Kasumi-1 (cell line): ENCODE data around the gene RBM12.

Experiments used
- DNase-seq, 2 experiments: peaks; one replicate each; lab custom pipeline; 2025; lab: John Stamatoyannopoulos, UW

RBM12 gene

GRCh38 chr20:35653893-35654292, 10.8 kb downstream of the RBM12 start:
- DNase-seq = no peak

GRCh38 chr20:35653430-35653734, 11.3 kb downstream of the RBM12 start:
- no peak for DNase-seq

- no peak for DNase-seq
These were observed 11.9 kb downstream of the RBM12 start for GRCh38 chr20:35652641-35653429.

- DNase-seq = no peak
These were observed 12.7 kb downstream of the RBM12 start for GRCh38 chr20:35651958-35652357.

- DNase-seq = no peak
These were observed 14.1 kb downstream of the RBM12 start for GRCh38 chr20:35650632-35651031.

- no peak for DNase-seq
These were observed 15.9 kb downstream of the RBM12 start for GRCh38 chr20:35648836-35649235.

- DNase-seq = no peak
These were observed 19.9 kb downstream of the RBM12 start for GRCh38 chr20:35644806-35645205.

GRCh38 chr20:35643045-35643444, 21.7 kb downstream of the RBM12 start:
- DNase-seq = no peak

- DNase-seq = peak in 1 of 2 experiments; percentile 15
These were observed 23.0 kb downstream of the RBM12 start for GRCh38 chr20:35641743-35642142.

GRCh38 chr20:35640724-35641123, 24.0 kb downstream of the RBM12 start:
- no peak for DNase-seq

GRCh38 chr20:35638751-35639150, 25.9 kb downstream of the RBM12 start:
- DNase-seq = no peak

GRCh38 chr20:35637276-35637675, 27.4 kb downstream of the RBM12 start:
- DNase-seq = no peak

GRCh38 chr20:35636095-35636494, 28.6 kb downstream of the RBM12 start:
- DNase-seq = no peak

GRCh38 chr20:35635652-35636051, 29.0 kb downstream of the RBM12 start:
- DNase-seq = no peak

- DNase-seq = no peak
These were observed 32.1 kb downstream of the RBM12 start for GRCh38 chr20:35632539-35633115.

- DNase-seq = no peak
These were observed 34.1 kb downstream of the RBM12 start for GRCh38 chr20:35630636-35631035.

- DNase-seq = no peak
These were observed 35.1 kb downstream of the RBM12 start for GRCh38 chr20:35629427-35630145.

GRCh38 chr20:35627121-35627520, 37.6 kb downstream of the RBM12 start:
- no peak for DNase-seq

GRCh38 chr20:35626386-35627001, 38.2 kb downstream of the RBM12 start:
- no peak for DNase-seq

- no peak for DNase-seq
These were observed 38.9 kb downstream of the RBM12 start for GRCh38 chr20:35625584-35626385.

GRCh38 chr20:35621560-35621946, 43.1 kb downstream of the RBM12 start:
- DNase-seq = peak in 1 of 2 experiments; percentile 16
